Sigmoid colon (tissue), 7 donors: ENCODE results near the gene PAX2. TPM values are rescaled to one million over a fixed set of nuclear protein-coding genes. Genes with fewer than 3 reads are reported as not detected.

ENCODE experiments used
- DNase-seq: peaks from one replicate; pipeline ENCODE4 v3.0.0-alpha.2; 2019
- H3K27ac ChIP-seq, 4 donors: fragments of 200-600 bp; sonication (generic); one replicate each; pipeline ENCODE4 v1.5.1; 2016 to 2019; ENCODE audit warnings: mild to moderate bottlenecking in 1 of 4
- H3K27me3 ChIP-seq, 3 donors: fragments of 200-600 bp; sonication (generic); one replicate each; pipeline ENCODE4 v1.5.1; 2019; ENCODE audit warnings: mild to moderate bottlenecking in 1 of 3
- H3K36me3 ChIP-seq, 4 donors: fragments of 200-600 bp; sonication (generic); one replicate each; pipeline ENCODE4 v1.5.1; 2016 to 2019
- H3K4me1 ChIP-seq, 4 donors: fragments of 200-600 bp; sonication (generic); one replicate each; pipeline ENCODE4 v1.5.1; 2017 to 2019
- H3K4me3 ChIP-seq, 4 donors: fragments of 200-600 bp; sonication (generic); one replicate each; pipeline ENCODE4 v1.5.1; 2017 to 2019; ENCODE audit warnings: mild to moderate bottlenecking in 2 of 4, moderate library complexity in 1 of 4
- H3K9me3 ChIP-seq, 4 donors: fragments of 200-600 bp in 3 of 4; sonication (generic) in 3 of 4; one replicate each; pipeline versions ENCODE4 v1.5.1 to v1.6.1; 2013 to 2019
- EP300 ChIP-seq, 4 donors: sonication (generic); formaldehyde crosslinking; IDR thresholded peaks; one replicate each; pipeline ENCODE4 v1.6.1; 2017; ENCODE audit warnings: antibody characterized with exemption in 4 of 4
- POLR2A ChIP-seq, 2 donors: fragments of 450-650 bp; IDR thresholded peaks; one replicate each; pipeline ENCODE4 v1.6.1; 2016; ENCODE audit warnings: antibody characterized with exemption in 2 of 2, mild to moderate bottlenecking in 2 of 2, moderate library complexity in 2 of 2
- POLR2AphosphoS5 ChIP-seq, 4 donors: sonication (generic); formaldehyde crosslinking; IDR thresholded peaks; one replicate each; pipeline ENCODE4 v1.6.1; 2017; ENCODE audit warnings: antibody characterized with exemption in 4 of 4
- WGBS, 2 donors: extraction: QIAGEN DNeasy Blood & Tissue Kit; methylation state at CpG; one replicate each; pipeline ENCODE4 v1.1.7; 2013; 5-methylcytosine and 5-hydroxymethylcytosine counted together
- intact Hi-C: fragments of 100-400 bp; cut with DNase I; formaldehyde crosslinking; loops from one replicate; pipeline ENCODE4 v1.15.1; 2023
- polyA plus RNA-seq, 3 donors: library from polyadenylated mRNA; stranded (reverse); fragments of 200-250 nt; gene quantifications; one replicate each; pipeline ENCODE4 v1.2.3, GENCODE V29; 2013
- total RNA-seq, 4 donors: library from RNA; depleted of rRNA; stranded (reverse); fragments of >200 nt; gene quantifications; one replicate each; pipeline ENCODE4 v1.1.0, GENCODE V29; 2016
- TF ChIP-seq, protein P1 (sequence below), 4 experiments: fragments of 450-650 bp in 3 of 4; fragments of 200-600 bp in 1 of 4; IDR thresholded peaks; one replicate each; pipeline ENCODE4 v1.5.1; 2016 to 2019; ENCODE audit warnings: antibody characterized with exemption in 4 of 4, mild to moderate bottlenecking in 3 of 4, moderate library complexity in 2 of 4
- donor health status: healthy with polysubstance abuse.
- donor health status: Bipolar disorder and iron deficiency.
- donor health status: healthy.

The PAX2 gene
- total and polyA plus RNA-seq, 7 donors = not detected

DNA sequence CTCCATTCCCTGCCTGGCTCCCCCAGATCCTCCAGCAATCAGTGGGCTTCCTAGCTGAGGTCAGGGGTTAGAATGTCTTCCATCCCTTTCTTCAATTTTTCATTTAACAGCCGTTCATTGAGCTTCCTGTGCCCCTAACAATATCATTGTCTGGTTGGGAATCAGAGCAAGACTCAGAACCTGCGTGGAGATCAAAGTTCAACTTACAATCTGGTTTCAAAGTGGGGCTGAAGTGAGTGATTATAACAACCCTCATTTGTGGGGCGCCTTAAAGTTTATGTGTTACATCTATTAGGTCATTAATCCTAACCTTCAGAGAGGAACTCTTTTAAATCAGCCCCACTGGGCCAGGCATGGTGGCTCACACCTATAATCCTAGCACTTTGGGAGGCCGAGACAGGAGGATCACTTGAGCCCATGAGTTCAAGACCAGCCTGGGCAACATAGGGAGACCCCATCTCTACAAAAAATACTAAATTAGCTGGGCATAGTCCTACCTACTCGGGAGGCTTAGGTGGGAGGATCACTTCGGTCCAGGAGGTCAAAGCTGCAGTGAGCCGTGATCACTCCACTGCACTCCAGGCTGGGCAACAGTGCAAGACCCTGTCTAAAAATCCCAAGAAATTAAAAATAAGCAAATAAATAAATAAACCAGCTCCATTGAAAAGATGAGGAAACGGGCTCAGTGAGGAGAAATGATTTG, 122.0 kb downstream of the PAX2 start:
- WGBS, 2 donors = 66 to 81% methylated on average over 8 of the region's 8 CpGs

DNA sequence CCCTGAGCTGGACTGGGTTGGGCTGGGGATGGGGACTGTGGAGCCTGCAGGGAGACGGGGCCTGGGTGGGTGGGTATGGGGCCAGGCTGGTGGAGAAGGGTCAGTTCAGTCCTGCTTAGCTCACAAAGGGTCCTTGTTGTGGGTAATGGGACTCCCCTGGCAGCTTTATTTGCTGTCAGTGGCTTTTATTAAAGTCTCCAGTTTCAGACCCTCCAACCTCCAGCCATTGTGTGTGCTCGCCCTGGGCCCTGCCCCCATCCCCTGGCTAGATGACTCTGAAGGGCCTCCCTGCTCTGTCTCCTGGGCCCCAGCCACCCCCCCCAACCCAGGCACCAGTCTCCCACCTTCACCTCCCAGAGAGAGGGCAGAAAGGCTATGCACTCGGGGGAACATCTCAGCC, 123.0 kb downstream of the PAX2 start:
- no peaks in the 10 kb centered on the region for H3K9me3 ChIP-seq
- H3K4me3 ChIP-seq = no peak overlapping the region
- no peak overlapping the region for H3K27ac ChIP-seq
- peaks cover 0 to 56% (median 16%) of the 10 kb centered on the region in 3 donors for H3K27me3 ChIP-seq
- no peaks in the 10 kb centered on the region for H3K36me3 ChIP-seq
- DNase-seq = no peak
- TF ChIP-seq EP300 (IDR thresholded peaks at IDR 0.05) (no peak), POLR2AphosphoS5 (IDR thresholded peaks at IDR 0.05) (no peak), POLR2A (IDR thresholded peaks at IDR 0.05) (no peak)
- TF ChIP-seq, protein P1, sequence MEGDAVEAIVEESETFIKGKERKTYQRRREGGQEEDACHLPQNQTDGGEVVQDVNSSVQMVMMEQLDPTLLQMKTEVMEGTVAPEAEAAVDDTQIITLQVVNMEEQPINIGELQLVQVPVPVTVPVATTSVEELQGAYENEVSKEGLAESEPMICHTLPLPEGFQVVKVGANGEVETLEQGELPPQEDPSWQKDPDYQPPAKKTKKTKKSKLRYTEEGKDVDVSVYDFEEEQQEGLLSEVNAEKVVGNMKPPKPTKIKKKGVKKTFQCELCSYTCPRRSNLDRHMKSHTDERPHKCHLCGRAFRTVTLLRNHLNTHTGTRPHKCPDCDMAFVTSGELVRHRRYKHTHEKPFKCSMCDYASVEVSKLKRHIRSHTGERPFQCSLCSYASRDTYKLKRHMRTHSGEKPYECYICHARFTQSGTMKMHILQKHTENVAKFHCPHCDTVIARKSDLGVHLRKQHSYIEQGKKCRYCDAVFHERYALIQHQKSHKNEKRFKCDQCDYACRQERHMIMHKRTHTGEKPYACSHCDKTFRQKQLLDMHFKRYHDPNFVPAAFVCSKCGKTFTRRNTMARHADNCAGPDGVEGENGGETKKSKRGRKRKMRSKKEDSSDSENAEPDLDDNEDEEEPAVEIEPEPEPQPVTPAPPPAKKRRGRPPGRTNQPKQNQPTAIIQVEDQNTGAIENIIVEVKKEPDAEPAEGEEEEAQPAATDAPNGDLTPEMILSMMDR (IDR thresholded peaks at IDR 0.05) = no peak
- no peaks in the 10 kb centered on the region for H3K4me1 ChIP-seq
- intact Hi-C loops = no loop called here
- 85 to 87% methylated on average over 3 of the region's 3 CpGs for WGBS, 2 donors

More for the DNA sequence above, 122.0 kb downstream of the PAX2 start:
- no peak for DNase-seq
- H3K27ac ChIP-seq = no peak overlapping the region
- H3K4me3 ChIP-seq = no peak overlapping the region
- no peaks in the 10 kb centered on the region for H3K4me1 ChIP-seq
- no peaks in the 10 kb centered on the region for H3K9me3 ChIP-seq
- TF ChIP-seq, protein P1 (IDR thresholded peaks at IDR 0.05) = no peak
- TF ChIP-seq POLR2AphosphoS5 (IDR thresholded peaks at IDR 0.05) (no peak), EP300 (IDR thresholded peaks at IDR 0.05) (no peak), POLR2A (IDR thresholded peaks at IDR 0.05) (no peak)
- H3K27me3 ChIP-seq = peaks cover 0 to 56% (median 16%) of the 10 kb centered on the region in 3 donors
- intact Hi-C loops = no loop called here
- no peaks in the 10 kb centered on the region for H3K36me3 ChIP-seq

GRCh38 chr10:100869399-100869798, 124.0 kb downstream of the PAX2 start:
- peaks cover 0 to 57% (median 24%) of the 10 kb centered on the region in 3 donors for H3K27me3 ChIP-seq
- 87 to 95% methylated on average over 4 of the region's 4 CpGs for WGBS, 2 donors
- no peak overlapping the region for H3K27ac ChIP-seq
- H3K4me1 ChIP-seq = no peaks in the 10 kb centered on the region
- TF ChIP-seq, protein P1 (IDR thresholded peaks at IDR 0.05) = no peak
- no peak for TF ChIP-seq POLR2A (IDR thresholded peaks at IDR 0.05)
- TF ChIP-seq EP300 (IDR thresholded peaks at IDR 0.05) = no peak
- TF ChIP-seq POLR2AphosphoS5 (IDR thresholded peaks at IDR 0.05) = no peak
- H3K9me3 ChIP-seq = no peaks in the 10 kb centered on the region
- DNase-seq = no peak
- H3K4me3 ChIP-seq = no peak overlapping the region
- intact Hi-C loops = no loop called here
- H3K36me3 ChIP-seq = no peaks in the 10 kb centered on the region

DNA sequence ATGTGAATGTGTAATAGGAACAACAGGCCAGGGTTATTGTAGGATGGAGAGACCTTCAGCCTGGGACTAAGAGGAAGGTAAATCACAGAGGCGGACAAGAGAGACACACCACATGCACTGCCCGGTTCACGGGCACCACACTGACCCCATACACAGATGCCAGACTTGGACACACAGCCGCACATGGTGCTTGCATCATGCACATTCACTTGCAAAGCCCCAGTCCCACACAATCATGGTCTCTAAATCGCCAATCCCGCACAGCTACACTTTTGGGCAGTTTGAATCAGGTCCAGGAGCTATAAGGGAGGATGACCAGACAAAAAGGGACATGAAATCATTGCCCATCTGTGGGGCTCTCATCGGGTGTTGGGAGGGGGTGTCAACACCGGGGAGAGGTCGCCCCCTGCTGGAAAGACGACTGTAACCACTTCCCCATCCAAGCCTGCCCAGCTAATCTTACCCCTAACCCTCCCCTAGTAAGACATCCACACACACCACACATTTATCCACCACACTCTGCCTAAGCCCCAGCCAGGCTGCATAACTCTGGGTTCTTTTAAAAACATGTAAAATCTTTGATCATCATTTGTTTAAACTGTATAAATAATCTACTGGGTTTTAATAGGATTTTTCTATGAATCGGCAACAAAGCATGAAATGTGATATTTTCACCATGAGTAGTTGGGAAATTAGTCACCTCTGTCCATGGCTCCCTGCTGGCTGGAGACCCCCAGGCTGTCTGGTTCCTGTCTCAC, 126.8 kb downstream of the PAX2 start:
- Histone ChIP-seq H3K27ac (no peak overlapping the region), H3K4me1 (no peaks in the 10 kb centered on the region), H3K4me3 (no peak overlapping the region), H3K27me3 (peaks cover 0 to 56% (median 33%) of the 10 kb centered on the region in 3 donors), H3K36me3 (no peaks in the 10 kb centered on the region), H3K9me3 (no peaks in the 10 kb centered on the region)
- 54 to 59% methylated on average over 11 of the region's 11 CpGs for WGBS, 2 donors
- no peak for TF ChIP-seq POLR2AphosphoS5 (IDR thresholded peaks at IDR 0.05)
- TF ChIP-seq, protein P1 (IDR thresholded peaks at IDR 0.05) = peak in 2 of 4 experiments; percentile 7 to 34
- DNase-seq = no peak
- intact Hi-C loops = no loop called here
